HG03025 (cell line): ENCODE results near the gene WFDC1.

ENCODE experiments used
- ATAC-seq: cut with Tn5 transposase; IDR thresholded peaks from one replicate; pipeline ENCODE4 v1.9.1; 2021; ENCODE audit warnings: mild to moderate bottlenecking, moderate library complexity; ENCODE audit not compliant: unreplicated experiment, low FRiP score

WFDC1 gene

DNA sequence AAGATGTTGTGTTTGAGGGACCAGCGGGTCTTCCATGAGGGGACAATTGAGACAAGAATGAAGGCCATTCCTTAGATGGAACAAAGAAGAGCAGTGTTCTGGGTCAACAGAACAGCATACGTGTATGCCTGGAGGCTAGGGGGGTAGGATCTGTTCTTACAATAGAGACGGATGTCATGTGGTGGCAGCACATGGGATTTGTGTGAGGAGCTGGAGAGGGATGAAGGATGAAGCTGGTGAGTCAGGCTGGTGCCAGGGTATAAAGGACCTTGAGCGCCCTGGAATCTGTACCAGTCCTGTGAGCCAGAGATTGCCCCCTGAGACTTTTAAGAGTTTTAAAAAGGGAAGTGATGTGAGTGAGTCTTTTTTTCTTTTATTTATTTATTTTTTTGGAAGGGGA is 22.8 kb upstream of the WFDC1 start:
- ATAC-seq: no peak

DNA sequence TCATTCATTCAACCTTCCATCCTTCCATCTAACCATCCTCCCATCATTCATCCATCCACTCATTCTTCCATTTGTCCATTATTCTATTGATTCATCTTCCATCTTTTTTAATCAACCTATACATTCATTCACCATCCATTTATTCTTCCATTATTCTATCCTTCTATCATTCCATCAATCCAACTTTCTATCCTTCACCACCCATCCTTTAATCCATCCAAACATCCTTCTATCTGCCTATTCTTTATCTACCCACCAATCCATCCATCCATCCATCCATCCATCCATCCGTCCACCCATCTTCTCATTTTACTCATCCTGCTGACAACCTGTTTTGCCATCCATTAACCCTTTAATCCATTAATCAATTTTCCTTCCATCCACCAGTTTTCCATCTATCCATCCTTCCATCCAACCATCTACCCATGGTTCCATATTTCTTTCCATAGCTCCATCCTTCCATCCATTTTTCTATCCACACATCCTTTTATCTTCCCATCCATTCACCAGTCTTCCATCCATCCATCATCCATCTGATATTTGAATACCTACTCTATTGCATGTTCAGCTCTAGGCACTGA is 21.8 kb upstream of the WFDC1 start:
- no peak for ATAC-seq

DNA sequence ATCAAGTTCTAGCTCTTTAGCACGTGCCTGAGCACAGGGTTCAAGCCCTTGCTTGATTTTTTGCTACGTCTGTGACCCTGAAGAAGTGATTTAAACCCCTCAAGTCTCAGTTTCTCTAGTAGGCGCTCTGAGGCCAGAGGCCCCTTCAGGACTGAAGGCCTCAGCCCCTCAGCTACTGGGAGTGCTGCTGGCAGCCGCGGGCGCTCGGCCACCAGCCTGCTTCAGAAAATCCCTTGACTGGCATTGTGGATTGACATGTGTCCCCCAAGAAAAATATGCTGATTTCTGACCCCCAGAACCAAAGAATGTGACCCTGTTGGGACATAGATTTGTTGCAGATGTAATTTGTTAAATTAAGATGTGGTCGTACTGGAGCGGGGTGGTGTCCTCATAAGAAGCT is 20.2 kb upstream of the WFDC1 start:
- no peak for ATAC-seq

DNA sequence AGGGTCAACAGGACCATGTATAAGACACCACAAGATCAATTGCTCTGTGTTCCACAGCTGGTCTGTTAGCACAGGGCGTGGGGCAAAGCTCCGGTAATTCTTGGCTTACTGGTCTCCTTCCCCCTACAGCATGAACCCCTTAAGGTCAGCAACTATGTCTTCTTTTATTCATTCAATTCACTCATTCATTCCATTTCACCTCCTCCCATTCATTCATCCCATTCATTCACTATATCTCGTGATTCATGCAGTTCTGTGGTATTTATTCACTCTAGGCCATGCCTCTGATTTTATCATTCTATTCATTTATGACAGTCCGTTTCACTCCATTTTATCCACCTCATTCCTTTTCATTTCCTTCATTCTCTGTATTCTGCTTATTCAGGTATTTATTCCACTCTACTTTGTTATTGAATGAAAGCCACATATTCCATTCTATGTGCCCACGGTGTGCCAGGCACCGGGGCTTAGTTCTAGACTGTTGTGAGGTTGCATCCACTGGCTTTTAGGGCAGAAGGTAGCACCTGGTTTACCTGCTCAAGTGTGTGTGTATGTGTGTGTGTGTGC is 19.0 kb upstream of the WFDC1 start:
- no peak for ATAC-seq

DNA sequence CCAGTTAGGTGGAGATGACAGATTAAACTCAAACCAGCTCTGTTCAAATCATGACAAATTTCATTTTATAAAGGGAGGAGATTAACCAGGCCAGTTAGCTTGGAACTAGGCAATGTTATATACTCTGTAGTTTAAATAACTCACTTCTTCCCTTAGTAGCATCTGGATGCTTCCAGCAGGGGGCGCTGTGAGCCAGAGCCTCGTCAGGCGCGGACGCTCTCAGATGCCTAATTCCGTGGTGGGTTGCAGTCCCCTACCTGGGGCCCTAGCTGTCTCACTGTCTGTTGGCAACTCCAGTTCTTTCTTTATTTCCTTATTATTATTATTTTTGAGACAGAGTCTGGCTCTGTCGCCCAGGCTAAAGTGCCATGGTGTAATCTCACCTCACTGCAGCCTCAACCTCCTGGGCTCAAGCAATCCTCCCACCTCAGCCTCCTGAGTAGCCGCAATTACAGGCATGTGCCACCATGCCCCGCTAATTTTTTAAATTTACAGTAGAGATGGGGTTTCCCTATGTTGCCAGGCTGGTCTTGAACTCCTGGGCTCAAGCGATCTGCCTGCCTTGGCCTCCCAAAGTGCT is 17.3 kb upstream of the WFDC1 start:
- no peak for ATAC-seq

DNA sequence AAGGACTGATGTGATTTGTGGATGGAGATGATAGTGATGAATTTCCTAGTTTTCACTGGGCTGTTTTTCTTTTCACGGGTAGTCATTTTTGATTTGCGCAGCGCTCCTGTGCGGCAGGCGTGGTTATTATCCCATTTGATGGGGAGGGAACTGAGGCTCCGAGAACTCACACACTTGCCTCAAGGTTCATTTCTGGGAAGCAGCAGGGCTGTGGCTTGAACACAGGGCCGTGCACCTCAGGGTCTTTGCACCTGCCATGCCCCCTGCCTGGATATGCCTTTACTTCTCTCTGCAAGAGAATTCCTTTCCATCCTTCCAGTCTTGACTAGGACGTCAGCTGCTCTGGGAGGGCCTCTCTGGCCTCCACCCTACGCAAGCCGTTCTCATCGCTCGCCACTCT is 16.3 kb upstream of the WFDC1 start:
- no peak for ATAC-seq

DNA sequence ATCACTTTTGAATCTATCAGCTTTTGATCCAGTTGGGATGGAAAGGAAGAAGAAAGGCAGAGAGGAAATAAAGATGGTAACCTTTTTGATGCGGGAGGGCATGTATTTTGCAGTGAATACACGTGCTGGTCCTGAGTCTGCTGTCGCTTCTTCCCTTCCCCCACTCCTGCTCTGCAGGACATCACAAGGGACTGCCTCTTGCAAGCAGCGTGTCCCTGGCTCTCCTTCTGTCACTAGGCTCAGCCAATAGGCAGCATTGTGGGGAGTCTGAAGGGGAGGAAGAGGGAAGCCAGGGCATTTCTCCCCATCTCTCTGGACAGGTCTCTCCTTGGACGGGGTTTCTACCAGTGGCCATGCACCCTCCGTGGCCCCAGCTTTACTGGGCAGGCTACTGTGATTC is 15.7 kb upstream of the WFDC1 start:
- ATAC-seq: no peak

DNA sequence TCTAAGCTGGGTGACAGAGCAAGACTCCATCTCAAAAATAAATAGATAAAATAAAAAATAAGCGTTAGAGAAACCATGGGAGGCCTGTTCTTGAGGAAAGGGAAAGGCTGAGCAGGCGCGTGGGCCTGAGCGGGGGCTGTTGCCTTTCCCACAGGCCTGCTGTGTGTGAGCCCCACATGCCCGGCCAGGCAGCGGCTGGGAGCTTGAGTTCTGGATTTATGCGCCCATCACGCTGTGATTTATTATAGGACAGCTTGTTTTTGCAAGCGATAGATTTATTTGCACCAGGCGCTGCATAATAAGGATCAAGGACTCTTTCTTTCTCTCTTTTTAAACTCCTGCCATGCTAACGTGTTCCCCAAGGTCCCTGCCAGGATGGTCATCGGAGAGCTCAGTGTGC is 14.8 kb upstream of the WFDC1 start:
- ATAC-seq: no peak

DNA sequence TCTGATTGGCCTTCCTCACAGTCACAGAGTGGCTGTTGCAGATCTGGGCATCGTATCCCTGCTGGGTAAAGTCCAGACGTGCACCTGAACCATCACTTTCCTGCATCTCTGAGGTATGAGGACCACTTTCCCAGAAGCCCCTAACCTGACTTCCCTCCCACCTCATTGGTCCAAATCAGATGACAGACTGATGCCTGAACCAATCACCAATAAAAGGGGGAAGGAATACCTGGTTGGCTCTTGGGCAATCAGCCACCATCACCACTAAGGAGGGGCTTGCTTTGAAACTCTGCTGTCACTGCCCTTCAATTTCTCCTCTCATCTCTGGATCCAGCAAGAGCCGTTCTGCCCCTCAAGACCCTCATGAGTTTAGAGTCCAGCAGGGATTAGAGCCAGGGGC is 13.6 kb upstream of the WFDC1 start:
- no peak for ATAC-seq

DNA sequence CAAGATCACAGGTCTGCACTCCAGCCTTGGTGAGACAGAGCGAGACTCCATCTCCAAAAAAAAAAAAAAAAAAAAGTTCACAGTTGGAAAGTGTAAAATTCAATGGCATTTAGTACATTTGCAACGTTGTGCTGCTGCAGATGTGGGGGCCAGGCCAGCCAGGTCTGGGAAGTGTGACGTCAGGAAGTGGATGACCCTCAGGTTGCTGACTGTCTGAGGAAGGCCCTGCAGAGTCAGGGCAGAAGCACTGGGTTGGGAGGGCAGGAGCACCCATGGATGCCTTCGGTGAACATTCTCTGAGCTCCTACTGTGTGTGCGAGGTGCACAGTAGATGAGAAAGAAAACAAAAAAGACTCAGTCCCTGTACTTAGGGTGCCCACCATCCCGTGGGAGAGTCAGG is 12.1 kb upstream of the WFDC1 start:
- ATAC-seq: no peak

DNA sequence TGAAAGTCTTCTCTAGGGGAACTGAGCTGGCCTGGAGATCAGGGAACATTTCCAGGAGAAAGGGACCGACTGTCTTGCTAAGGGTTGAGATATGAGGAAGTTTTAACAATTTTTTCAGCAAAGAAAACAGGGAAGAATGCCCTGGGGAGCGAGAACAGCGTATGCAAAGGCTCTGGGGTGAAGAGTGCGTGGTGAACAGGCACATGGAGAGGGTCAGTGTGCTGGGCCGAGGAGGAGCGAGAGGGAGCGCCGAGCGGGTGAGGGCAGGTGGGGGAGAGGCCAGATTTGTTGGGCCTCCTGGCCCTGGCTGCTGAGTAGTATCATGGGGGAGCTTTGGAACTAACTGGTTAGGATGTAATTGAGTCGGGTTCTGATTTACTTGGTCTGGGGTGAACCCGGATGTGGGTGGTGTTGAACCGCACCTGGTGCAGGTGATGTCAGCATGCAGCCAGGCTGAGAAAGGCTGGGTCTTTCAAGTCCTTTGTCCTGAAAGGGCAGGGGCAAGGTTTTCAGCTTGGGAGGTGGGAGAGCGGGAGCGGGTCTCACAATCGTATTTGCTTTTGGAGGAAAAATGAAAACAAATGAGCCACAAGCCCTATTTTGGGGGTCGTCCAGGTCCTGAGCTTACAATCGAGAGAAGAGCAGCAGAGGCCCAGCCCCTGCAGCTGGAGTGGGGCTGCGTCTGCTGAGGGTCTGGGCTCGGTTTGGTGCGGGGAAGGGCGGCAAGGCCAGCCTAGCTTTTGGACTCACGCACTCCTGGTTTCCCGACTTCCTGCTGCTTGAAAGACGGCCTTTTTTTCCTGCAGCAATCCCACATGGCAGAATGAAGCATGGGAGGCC is 11.1 kb upstream of the WFDC1 start:
- ATAC-seq: no peak

DNA sequence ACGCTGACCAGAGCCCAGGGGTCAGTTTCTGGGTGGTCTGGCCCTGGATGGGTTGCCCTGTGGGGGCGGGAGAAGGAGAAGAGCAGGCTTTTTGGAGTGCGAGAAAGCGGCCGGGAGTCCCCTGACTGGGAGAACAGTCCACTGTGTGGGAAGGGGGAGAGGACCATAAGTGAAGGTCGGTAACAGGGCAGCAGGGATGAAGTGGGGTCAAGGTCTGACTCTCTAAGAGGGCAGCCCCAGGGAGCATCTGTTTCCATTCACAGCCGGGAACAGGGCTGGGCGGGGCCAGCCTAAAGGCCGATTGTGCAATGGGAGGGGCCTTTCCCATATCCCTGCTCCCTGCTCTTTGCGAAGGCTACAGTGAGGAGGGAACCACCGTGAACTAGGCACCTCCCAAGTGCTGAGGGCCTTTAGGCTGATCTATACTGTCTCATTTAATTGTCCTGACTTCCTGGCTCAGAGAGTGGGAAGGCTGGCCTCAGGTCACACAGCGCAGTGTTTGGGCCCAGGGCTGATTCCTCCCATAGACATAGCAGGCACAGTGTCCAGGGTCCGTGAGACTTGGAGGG is 10.4 kb upstream of the WFDC1 start:
- no peak for ATAC-seq

DNA sequence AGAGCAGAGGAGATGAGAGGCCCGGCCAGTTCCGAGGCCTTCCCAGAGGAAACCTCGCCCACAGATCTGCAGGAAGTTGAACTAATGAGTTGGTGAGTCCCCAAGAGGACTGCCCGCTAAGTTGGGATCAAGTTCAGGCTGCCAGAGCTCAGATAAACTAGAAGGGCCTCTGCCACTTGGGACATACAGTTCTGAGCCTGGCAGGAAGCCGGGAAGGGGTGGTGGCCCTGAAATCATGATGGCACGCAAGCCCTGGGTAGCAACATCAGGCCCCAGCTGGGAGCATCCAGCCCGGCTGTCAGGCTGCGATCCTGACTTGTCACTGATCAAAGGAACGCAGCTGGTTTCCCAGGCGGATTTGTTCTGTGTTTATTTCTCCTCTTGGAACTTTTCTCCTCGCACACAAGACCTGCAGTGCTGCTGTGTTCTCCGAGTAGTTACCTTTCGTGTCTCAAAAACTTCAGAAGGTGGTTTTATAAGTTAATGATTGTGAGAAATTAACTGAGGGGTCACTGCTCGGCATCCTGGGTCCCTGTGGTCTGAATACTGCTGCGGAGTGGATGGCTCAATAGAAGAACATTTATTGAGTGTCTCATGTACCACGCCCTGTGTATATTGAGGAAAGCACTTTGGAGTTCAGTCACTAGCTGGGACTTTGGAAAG is 8.0 kb upstream of the WFDC1 start:
- ATAC-seq: no peak

DNA sequence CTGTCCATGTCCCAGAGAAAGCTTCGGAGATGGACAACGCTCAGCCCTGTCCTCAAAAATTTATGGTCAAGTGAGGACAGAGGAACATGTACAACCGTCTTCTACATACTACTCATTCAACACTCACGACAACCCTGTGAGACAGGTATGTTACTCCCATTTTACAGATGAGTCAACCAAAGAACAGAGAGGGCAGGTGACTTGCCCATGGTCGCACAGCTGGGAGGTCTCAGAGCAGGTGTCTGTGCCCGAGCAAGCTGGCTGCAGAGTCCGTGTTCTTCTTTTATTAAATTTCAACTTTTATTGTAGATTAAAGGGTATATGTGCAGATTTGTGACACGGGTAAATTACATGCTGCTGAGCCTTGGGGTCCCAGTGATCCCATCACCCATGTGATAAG is 5.8 kb upstream of the WFDC1 start:
- ATAC-seq: no peak

DNA sequence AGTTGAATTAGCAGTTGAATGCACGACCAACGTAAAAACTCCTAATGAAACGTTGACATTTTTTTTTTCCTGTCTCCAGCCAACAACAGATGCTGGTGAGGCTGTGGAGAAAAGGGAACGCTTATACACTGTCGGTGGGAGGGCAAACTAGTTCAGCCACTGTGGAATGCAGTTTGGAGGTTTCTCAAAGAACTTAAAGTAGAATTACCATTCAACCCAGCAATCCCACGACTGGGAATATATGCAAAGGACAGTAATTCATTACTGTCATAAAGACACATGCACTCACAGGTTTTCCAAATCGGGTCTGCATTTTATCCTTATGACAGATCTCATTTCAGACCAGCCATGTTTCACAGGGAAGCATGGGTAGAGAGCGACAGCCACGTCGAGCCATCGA is 3.5 kb upstream of the WFDC1 start:
- ATAC-seq: no peak

DNA sequence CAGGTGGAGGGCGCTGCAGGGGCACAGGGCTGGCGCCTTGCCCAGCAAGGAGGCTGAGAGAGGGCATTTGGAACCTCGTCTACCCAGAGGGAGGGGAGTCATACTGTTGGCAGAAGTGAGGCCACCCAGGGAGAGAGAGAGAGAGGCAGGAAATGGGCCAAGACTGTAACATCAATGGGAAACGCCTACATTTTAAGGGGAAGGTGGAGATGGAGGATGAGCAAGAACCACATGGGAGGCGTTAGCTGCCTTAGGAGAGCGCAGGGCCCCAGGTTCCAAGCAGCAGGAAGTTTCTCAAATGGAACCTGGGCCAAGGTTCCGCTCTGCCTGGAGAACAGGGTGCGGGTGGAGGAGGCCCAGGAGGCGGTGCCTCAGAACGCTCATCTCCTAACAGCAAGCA is 2.7 kb upstream of the WFDC1 start:
- ATAC-seq: no peak

DNA sequence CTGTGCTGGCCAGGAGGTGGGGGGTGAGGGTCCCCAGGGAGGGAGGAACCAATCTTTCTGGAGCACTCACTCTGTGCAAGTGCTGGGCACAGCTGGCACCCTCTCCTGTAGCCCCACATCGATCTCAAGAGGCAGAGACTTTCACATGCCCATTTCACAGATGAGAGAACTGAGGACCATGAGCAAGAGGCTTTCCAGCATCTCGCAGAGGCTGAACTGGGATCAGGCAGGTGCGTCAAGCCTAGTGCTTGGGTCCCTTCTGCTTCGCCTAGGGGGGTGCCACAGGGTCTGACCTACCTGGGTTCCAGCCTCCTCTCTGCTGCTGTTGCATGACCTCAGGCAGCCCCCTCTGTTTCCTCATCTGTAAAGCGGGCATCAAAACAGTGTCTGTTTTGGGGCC is 1.3 kb upstream of the WFDC1 start:
- no peak for ATAC-seq

DNA sequence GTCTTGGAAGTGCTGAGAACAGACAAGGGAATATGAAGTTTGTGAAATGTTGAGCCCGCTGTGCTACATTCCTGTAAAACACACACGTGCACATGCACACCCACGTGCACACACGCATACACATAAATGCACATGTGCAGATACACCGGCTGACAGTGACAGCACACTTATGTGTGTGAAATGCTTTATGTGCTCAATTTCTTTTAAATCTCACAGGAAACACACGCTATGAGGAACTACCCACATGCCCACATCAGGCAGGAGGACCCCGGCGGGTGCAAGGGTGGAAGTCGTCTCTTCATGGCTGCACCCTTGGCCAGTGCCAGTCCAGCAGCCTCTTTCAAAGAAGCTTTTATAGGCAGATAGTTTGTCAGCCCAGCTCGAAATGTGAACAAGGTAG is 561 bp upstream of the WFDC1 start:
- no peak for ATAC-seq

DNA sequence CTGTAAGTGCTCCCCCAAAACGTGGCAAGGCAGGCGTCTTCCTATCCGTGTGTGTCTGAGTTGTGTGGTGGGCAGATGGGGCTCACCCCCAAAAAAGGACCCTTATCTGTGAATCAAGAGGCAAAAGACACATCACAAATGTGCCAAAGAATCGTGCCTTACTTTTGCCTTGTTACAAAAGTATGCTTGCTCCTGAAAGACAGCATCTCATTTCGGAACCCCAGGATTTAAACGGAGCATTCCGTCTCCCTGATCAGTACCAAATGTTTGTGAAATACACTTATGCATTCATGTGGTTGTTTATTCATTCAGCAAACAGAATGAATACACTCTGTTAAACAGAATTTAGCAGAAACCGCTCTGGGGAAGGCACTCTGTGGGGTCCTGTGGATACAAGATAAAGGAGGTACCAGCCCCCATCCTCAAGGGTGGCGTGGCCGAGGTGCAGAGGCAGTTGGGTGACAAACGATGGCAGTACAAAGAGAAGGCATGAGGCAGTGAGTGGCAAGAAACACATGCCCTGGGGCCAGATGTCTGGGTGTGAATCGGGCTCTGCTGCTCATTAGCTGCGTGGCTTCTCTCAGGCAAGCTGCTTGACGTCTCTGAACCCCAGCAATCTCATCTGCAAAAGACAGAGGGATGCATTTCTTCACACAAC is 654 bp downstream of the WFDC1 start:
- no peak for ATAC-seq

DNA sequence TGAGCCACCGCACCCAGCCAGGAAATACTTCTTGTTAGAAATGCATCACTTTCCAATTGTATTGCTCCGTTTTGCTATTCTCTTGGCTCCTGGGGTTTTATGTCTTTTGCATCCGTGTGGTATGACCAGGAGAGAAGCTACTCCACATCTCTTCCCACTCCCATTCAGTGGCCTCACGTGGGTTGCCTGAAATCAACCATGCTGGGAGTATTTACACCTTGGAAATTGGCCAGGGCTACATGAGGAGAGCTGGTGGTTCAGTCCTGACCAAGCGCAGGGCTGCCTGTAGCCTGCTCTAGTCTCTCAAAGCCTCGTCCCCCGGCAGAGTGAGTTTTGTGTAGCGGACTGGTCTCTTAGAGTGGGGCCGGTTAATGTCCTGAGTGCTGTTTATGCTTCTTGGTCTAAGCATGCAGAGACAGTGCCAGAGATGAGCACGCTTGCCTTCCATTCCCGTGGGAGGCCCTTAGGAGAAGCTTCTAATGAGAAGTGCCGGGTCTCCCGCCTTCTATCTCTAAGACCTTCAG is 3.8 kb downstream of the WFDC1 start:
- no peak for ATAC-seq
